Measurements from ENCODE around the gene TDRD12.
"Not testable (repeated sequence)": the region's sequence is repeated elsewhere in the genome, so short reads cannot be mapped to it uniquely, and the experiment has no call there.

TDRD12 gene

GRCh38 chr19:32863841-32864240, 144.3 kb downstream of the TDRD12 start:
- no peak overlapping the region for H3K4me3 ChIP-seq (ENCODE audit: insufficient read depth, low read depth, low read length)
- 94 to 95% methylated on average over 13 of the region's 13 CpGs for WGBS, 2 experiments

GRCh38 chr19:32864318-32865007, 144.9 kb downstream of the TDRD12 start:
- H3K4me1 ChIP-seq (ENCODE audit: control insufficient read depth, insufficient read depth, low read length): no peaks in the 10 kb centered on the region
- WGBS, 2 experiments: 94 to 95% methylated on average over 35 of the region's 35 CpGs
- H3K27ac ChIP-seq (ENCODE audit: insufficient read depth, low read depth, low read length, poor library complexity, severe bottlenecking): no peak overlapping the region
- no peaks in the 10 kb centered on the region for H3K27me3 ChIP-seq (ENCODE audit: control insufficient read depth, insufficient read depth, low read length, poor library complexity, severe bottlenecking)
- H3K36me3 ChIP-seq (ENCODE audit: control insufficient read depth, insufficient read depth, low read length): no peaks in the 10 kb centered on the region
- no peak overlapping the region for H3K4me3 ChIP-seq (ENCODE audit: insufficient read depth, low read depth, low read length)
- H3K9me3 ChIP-seq (ENCODE audit: control insufficient read depth, low read length): no peaks in the 10 kb centered on the region

More at GRCh38 chr19:32863841-32864240, 144.3 kb downstream of the TDRD12 start:
- no peaks in the 10 kb centered on the region for H3K27me3 ChIP-seq (ENCODE audit: control insufficient read depth, insufficient read depth, low read length, poor library complexity, severe bottlenecking)
- no peak overlapping the region for H3K27ac ChIP-seq (ENCODE audit: insufficient read depth, low read depth, low read length, poor library complexity, severe bottlenecking)
- H3K9me3 ChIP-seq (ENCODE audit: control insufficient read depth, low read length): no peaks in the 10 kb centered on the region
- H3K36me3 ChIP-seq (ENCODE audit: control insufficient read depth, insufficient read depth, low read length): no peaks in the 10 kb centered on the region
- H3K4me1 ChIP-seq (ENCODE audit: control insufficient read depth, insufficient read depth, low read length): no peaks in the 10 kb centered on the region

- WGBS, 2 experiments: 93 to 95% methylated on average over 6 of the region's 6 CpGs
- no peak overlapping the region for H3K27ac ChIP-seq (ENCODE audit: insufficient read depth, low read depth, low read length, poor library complexity, severe bottlenecking)
- H3K4me3 ChIP-seq (ENCODE audit: insufficient read depth, low read depth, low read length): no peak overlapping the region
- H3K9me3 ChIP-seq (ENCODE audit: control insufficient read depth, low read length): no peaks in the 10 kb centered on the region
- no peaks in the 10 kb centered on the region for H3K27me3 ChIP-seq (ENCODE audit: control insufficient read depth, insufficient read depth, low read length, poor library complexity, severe bottlenecking)
- H3K4me1 ChIP-seq (ENCODE audit: control insufficient read depth, insufficient read depth, low read length): no peaks in the 10 kb centered on the region
- no peaks in the 10 kb centered on the region for H3K36me3 ChIP-seq (ENCODE audit: control insufficient read depth, insufficient read depth, low read length)
Measured at GRCh38 chr19:32865326-32865725, 145.8 kb downstream of the TDRD12 start.

GRCh38 chr19:32866061-32866460, 146.5 kb downstream of the TDRD12 start:
- Histone ChIP-seq H3K9me3 (ENCODE audit: control insufficient read depth, low read length) (no peaks in the 10 kb centered on the region), H3K4me3 (ENCODE audit: insufficient read depth, low read depth, low read length) (no peak overlapping the region), H3K27ac (ENCODE audit: insufficient read depth, low read depth, low read length, poor library complexity, severe bottlenecking) (no peak overlapping the region), H3K4me1 (ENCODE audit: control insufficient read depth, insufficient read depth, low read length) (no peaks in the 10 kb centered on the region), H3K27me3 (ENCODE audit: control insufficient read depth, insufficient read depth, low read length, poor library complexity, severe bottlenecking) (no peaks in the 10 kb centered on the region), H3K36me3 (ENCODE audit: control insufficient read depth, insufficient read depth, low read length) (no peaks in the 10 kb centered on the region)
- WGBS, 2 experiments: 92 to 96% methylated on average over 7 of the region's 7 CpGs

DNA sequence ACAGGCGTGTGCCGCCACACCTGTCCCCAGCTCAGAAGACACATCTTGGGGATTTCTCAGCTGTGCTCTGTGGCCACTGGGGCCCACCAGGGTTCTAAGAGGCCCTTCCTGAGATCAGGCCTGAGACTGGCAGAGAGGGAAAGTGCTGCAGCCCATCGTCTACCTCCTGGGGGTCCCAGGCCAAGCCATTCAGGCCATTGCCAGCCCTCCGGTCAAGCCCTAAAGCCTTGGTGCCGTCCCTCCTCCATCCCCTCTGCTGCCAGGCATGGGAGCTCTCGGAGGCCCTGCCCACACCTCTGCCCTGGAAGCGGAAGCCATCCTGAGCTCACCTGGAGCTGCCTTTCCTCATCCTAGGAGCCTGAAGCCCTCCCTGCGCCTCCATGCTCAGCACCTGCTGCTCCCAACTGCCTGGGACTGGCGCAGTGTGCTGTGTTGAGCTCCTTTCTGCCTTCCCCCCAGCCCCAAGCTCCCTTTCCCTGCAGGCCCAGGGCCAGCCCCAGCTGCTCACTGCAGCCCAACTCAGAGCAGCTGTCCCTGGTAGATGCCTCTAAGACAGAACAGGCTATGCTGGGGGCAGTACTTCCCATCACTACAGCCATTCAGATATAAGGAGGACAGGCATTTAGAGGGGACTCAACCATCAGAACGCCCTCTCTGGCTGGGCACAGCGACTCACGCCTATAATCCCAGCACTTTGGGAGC, 147.1 kb downstream of the TDRD12 start:
- Histone ChIP-seq H3K9me3 (ENCODE audit: control insufficient read depth, low read length) (no peaks in the 10 kb centered on the region), H3K27ac (ENCODE audit: insufficient read depth, low read depth, low read length, poor library complexity, severe bottlenecking) (no peak overlapping the region), H3K27me3 (ENCODE audit: control insufficient read depth, insufficient read depth, low read length, poor library complexity, severe bottlenecking) (no peaks in the 10 kb centered on the region), H3K36me3 (ENCODE audit: control insufficient read depth, insufficient read depth, low read length) (no peaks in the 10 kb centered on the region), H3K4me1 (ENCODE audit: control insufficient read depth, insufficient read depth, low read length) (no peaks in the 10 kb centered on the region), H3K4me3 (ENCODE audit: insufficient read depth, low read depth, low read length) (no peak overlapping the region)
- 89 to 90% methylated on average over 12 of the region's 12 CpGs for WGBS, 2 experiments

DNA sequence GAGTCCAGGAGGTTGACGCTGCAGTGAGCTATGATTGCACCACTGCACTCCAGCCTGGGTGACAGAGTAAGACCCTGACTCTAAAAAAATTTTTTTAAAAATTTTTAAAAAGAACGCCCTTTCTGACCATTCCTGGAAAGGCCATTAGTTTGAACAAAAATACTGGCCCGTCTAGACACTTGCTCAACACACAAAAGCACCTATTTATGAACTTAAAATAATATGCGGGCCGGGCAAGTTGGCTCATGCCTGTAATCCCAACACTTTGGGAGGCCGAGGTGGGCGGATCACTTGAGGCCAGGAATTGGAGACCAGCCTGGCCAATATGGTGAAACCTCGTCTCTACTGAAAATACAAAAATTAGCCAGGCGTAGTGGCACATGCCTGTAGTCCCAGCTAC, 147.9 kb downstream of the TDRD12 start:
- H3K4me3 ChIP-seq (ENCODE audit: insufficient read depth, low read depth, low read length); H3K9me3 ChIP-seq (ENCODE audit: control insufficient read depth, low read length); H3K36me3 ChIP-seq (ENCODE audit: control insufficient read depth, insufficient read depth, low read length); H3K27ac ChIP-seq (ENCODE audit: insufficient read depth, low read depth, low read length, poor library complexity, severe bottlenecking); H3K27me3 ChIP-seq (ENCODE audit: control insufficient read depth, insufficient read depth, low read length, poor library complexity, severe bottlenecking); H3K4me1 ChIP-seq (ENCODE audit: control insufficient read depth, insufficient read depth, low read length): not testable (repeated sequence)
- WGBS, 2 experiments: 92 to 94% methylated on average over 9 of the region's 9 CpGs

- Histone ChIP-seq H3K36me3 (ENCODE audit: control insufficient read depth, insufficient read depth, low read length) (no peaks in the 10 kb centered on the region), H3K9me3 (ENCODE audit: control insufficient read depth, low read length) (no peaks in the 10 kb centered on the region), H3K27ac (ENCODE audit: insufficient read depth, low read depth, low read length, poor library complexity, severe bottlenecking) (no peak overlapping the region), H3K4me3 (ENCODE audit: insufficient read depth, low read depth, low read length) (no peak overlapping the region), H3K4me1 (ENCODE audit: control insufficient read depth, insufficient read depth, low read length) (no peaks in the 10 kb centered on the region), H3K27me3 (ENCODE audit: control insufficient read depth, insufficient read depth, low read length, poor library complexity, severe bottlenecking) (no peaks in the 10 kb centered on the region)
- WGBS, 2 experiments: 89% methylated on average over 18 to 19 of the region's 19 CpGs
Measured at GRCh38 chr19:32868206-32868950, 148.8 kb downstream of the TDRD12 start.

DNA sequence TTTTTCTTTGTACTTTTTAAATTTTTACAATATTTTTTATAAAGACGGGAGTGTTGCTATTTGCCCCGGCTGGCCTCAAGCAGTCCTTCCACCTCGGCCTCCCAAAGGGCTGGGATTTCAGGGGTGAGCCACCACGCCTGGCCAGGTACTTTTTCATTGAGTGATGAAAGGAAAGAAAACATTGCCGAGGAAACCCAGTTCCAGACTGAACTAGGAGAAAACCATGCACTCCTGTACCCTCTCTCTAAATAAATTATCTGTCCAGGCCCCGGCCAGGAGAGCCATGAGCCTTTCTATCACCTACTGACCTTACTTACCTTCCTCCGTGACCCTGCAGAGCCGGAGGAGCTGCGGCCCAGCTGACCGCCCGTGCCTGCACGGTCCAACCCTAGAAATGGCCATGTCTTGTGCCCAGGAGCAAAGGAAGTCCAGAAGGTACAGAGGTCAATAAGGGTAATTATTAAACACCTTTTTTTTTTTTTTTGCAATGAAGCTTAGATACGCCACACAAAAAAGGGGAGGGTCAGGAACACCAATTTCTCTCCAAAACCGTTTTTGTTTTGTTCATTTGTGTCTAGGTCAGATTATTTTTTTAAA, 149.9 kb downstream of the TDRD12 start, which contains the start of gene SLC7A9:
SLC7A9 (minus strand) TSS at position 399 of the 597 bp plus-strand sequence. CDS start 1,233 bp downstream, outside the sequence.
- Histone ChIP-seq H3K27ac (ENCODE audit: insufficient read depth, low read depth, low read length, poor library complexity, severe bottlenecking) (no peak within 1 kb of the TSS), H3K4me3 (ENCODE audit: insufficient read depth, low read depth, low read length) (no peak within 1 kb of the TSS), H3K4me1 (ENCODE audit: control insufficient read depth, insufficient read depth, low read length) (no peaks in the 10 kb centered on the region), H3K9me3 (ENCODE audit: control insufficient read depth, low read length) (no peaks in the 10 kb centered on the region), H3K36me3 (ENCODE audit: control insufficient read depth, insufficient read depth, low read length) (no peaks in the 10 kb centered on the region), H3K27me3 (ENCODE audit: control insufficient read depth, insufficient read depth, low read length, poor library complexity, severe bottlenecking) (no peaks in the 10 kb centered on the region)
- WGBS, 2 experiments: 91 to 92% methylated on average over 12 to 14 of the region's 14 CpGs

GRCh38 chr19:32869966-32870573, 150.5 kb downstream of the TDRD12 start:
- H3K9me3 ChIP-seq (ENCODE audit: control insufficient read depth, low read length): no peaks in the 10 kb centered on the region
- no peaks in the 10 kb centered on the region for H3K27me3 ChIP-seq (ENCODE audit: control insufficient read depth, insufficient read depth, low read length, poor library complexity, severe bottlenecking)
- no peak overlapping the region for H3K4me3 ChIP-seq (ENCODE audit: insufficient read depth, low read depth, low read length)
- peaks cover under 1% of the 10 kb centered on the region for H3K4me1 ChIP-seq (ENCODE audit: control insufficient read depth, insufficient read depth, low read length)
- H3K27ac ChIP-seq (ENCODE audit: insufficient read depth, low read depth, low read length, poor library complexity, severe bottlenecking): no peak overlapping the region
- no peaks in the 10 kb centered on the region for H3K36me3 ChIP-seq (ENCODE audit: control insufficient read depth, insufficient read depth, low read length)
- WGBS, 2 experiments: 84 to 86% methylated on average over 18 of the region's 18 CpGs

Data from ectodermal cell (in vitro differentiated cells).